GM19043 (cell line): ENCODE results near the gene WFDC10A.
"Not testable (repeated sequence)": the region's sequence is repeated elsewhere in the genome, so short reads cannot be mapped to it uniquely, and the experiment has no call there.

ENCODE experiments used
- ATAC-seq: cut with Tn5 transposase; IDR thresholded peaks from one replicate; pipeline ENCODE4 v1.9.1; 2021; ENCODE audit warnings: low read depth; ENCODE audit not compliant: unreplicated experiment

The WFDC10A gene

GRCh38 chr20:45647441-45648050, 18.0 kb downstream of the WFDC10A start:
- no peak for ATAC-seq

GRCh38 chr20:45649312-45649863, 19.8 kb downstream of the WFDC10A start:
- ATAC-seq, result no peak

GRCh38 chr20:45651726-45652125, 22.2 kb downstream of the WFDC10A start:
- ATAC-seq, result not testable (repeated sequence)

GRCh38 chr20:45657038-45657437, 27.5 kb downstream of the WFDC10A start:
- not testable (repeated sequence) for ATAC-seq

GRCh38 chr20:45670139-45670538, 40.6 kb downstream of the WFDC10A start, which contains the start of gene WFDC11:
Gene WFDC11, minus strand, starts transcription at chr20:45670239. Its CDS starts 19,639 bp downstream, at chr20:45650600.
- no peak for ATAC-seq

GRCh38 chr20:45672765-45673164, 43.2 kb downstream of the WFDC10A start:
- no peak for ATAC-seq

GRCh38 chr20:45679650-45680049, 50.1 kb downstream of the WFDC10A start:
- ATAC-seq, result no peak
